Activated CD8-positive, alpha-beta memory T cell treated with anti-CD3 and anti-CD28 coated beads, Interleukin-2, amount 10 ng/mL, durations not matched to agents 7 days and 5 days (primary cell): ENCODE data around the gene ASPHD1. TPM values are rescaled to one million over a fixed set of nuclear protein-coding genes. Genes with fewer than 3 reads are reported as not detected.

Source experiments
- ATAC-seq: fragments of 150-1000 bp; cut with Tn5 transposase; one replicate; pipeline ENCODE4 v1.10.0; 2021; ENCODE audit warnings: moderate library complexity
- CTCF ChIA-PET: fragments of 350-600 bp; sonication (Branson Sonifier 250); formaldehyde crosslinking; loops from one replicate; lab custom pipeline; 2021; ENCODE audit warnings: antibody characterized with exemption; lab: Charles Lee
- DNase-seq: peaks from one replicate; pipeline ENCODE4 v3.0.0-alpha.2; 2020
- H3K27ac Mint-ChIP-seq: one replicate; pipeline ENCODE4 v1.8.0; 2021; ENCODE audit warnings: mild to moderate bottlenecking, mixed read lengths
- H3K27me3 Mint-ChIP-seq: one replicate; pipeline ENCODE4 v1.8.0; 2021; ENCODE audit warnings: mixed read lengths
- H3K36me3 Mint-ChIP-seq: one replicate; pipeline ENCODE4 v1.8.0; 2021; ENCODE audit warnings: mild to moderate bottlenecking, mixed read lengths
- H3K4me1 Mint-ChIP-seq: one replicate; pipeline ENCODE4 v1.8.0; 2021; ENCODE audit warnings: mixed read lengths
- H3K4me3 Mint-ChIP-seq: one replicate; pipeline ENCODE4 v1.8.0; 2021; ENCODE audit warnings: mild to moderate bottlenecking, moderate library complexity, mixed read lengths
- H3K9me3 Mint-ChIP-seq: one replicate; pipeline ENCODE4 v1.8.0; 2022; ENCODE audit warnings: low read depth, mixed read lengths
- total RNA-seq, 2 experiments: library from RNA; stranded (reverse); gene quantifications; one replicate each; pipeline ENCODE4 v1.2.3, GENCODE V29; 2021

Gene ASPHD1, protein sequence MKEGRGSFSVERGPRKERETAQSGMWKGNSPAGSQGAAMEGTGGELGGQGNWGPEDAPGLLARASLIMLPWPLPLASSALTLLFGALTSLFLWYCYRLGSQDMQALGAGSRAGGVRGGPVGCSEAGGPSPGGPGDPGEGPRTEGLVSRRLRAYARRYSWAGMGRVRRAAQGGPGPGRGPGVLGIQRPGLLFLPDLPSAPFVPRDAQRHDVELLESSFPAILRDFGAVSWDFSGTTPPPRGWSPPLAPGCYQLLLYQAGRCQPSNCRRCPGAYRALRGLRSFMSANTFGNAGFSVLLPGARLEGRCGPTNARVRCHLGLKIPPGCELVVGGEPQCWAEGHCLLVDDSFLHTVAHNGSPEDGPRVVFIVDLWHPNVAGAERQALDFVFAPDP
- total RNA-seq: under 1 TPM in 1 of 2 experiments, not detected in 1; 0.33 TPM

DNA sequence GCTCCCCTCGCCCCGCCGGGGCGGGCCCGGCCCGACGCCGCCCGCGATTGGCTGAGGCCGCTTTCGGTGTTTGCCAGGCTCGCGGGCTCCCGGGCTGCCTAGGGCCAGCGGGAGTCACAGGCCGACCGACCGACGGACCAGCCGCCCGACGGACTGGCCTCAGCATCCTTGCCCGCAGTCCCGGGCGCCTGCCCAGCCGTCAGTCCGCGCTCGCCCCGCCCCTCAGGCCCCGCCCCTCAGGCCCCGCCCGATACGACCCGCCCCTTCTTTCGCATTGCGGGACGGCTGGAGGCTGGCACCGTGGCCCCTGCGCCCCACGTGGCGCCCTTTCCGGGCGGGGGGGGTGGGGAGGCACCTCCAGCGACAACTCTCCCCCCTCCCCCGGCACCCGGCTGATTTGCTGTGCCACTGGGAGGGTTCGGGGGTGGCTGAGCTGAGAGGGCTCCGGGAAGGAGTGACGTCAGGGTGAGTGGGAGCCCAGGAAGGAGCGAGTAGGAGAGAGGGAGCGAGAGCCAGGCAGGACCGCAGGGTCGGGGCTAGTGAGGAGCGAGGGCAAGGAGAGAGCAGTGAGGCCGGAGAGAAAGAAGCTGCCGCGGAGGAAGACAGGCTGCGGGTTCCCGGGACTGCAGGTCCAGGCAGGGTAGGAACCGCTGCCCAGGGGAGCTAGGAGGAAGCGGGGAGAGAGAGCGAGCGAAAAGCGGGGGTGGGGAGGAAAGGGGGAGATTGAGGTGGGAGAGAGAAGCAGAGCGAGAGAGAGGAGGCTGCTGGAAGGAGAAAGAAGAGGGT, at the start of gene ASPHD1:
Gene ASPHD1, plus strand, starts transcription at position 387 of the 786 bp plus-strand sequence. CDS start 484 bp downstream, outside the sequence.
- H3K9me3 Mint-ChIP-seq: no peaks in the 10 kb centered on the region
- peaks cover 18% of the 10 kb centered on the region for H3K27me3 Mint-ChIP-seq
- CTCF ChIA-PET: interaction anchor here (0.8 to 1.6 kb wide), 6 partner anchors 17 to 131 kb away, joined by 3 to 5 read pairs (median 3); partner anchors contain the start of gene TAOK2
- peak within 1 kb of the TSS; percentile 66 for H3K4me3 Mint-ChIP-seq
- H3K27ac Mint-ChIP-seq: no peak within 1 kb of the TSS
- H3K4me1 Mint-ChIP-seq: peaks cover 6% of the 10 kb centered on the region
- H3K36me3 Mint-ChIP-seq: no peaks in the 10 kb centered on the region
- DNase-seq (peak; percentile 69), ATAC-seq (peak; percentile 91)

DNA sequence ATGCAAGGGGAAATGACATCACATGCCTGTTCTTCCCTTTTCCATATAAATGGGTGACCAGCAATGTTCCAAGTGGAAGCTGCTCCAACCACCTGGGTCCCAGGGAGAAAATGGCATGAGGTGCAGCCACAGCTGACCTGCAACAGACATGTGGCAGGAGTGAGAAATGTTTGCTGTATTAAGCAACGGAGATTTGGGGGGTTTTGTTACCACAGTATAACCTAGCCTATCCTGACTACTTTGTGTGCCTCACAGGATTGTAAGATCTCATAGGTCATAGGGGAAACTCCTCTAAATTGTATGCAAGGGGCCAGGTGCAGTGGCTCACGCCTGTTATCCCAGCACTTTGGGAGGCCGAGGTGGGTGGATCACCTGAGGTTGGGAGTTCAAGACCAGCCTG, 49.3 kb upstream of the ASPHD1 start:
- H3K36me3 Mint-ChIP-seq: peaks cover 6% of the 10 kb centered on the region
- H3K27me3 Mint-ChIP-seq: no peaks in the 10 kb centered on the region
- H3K9me3 Mint-ChIP-seq: no peaks in the 10 kb centered on the region
- ATAC-seq (no peak), DNase-seq (no peak)
- H3K4me3 Mint-ChIP-seq: no peak overlapping the region
- no peak overlapping the region for H3K27ac Mint-ChIP-seq
- CTCF ChIA-PET: interaction anchor here (0.6 to 8.1 kb wide), 4 partner anchors 10 to 183 kb away, joined by 3 to 192 read pairs (median 56); partner anchors contain the start of genes MVP and PAGR1
- no peaks in the 10 kb centered on the region for H3K4me1 Mint-ChIP-seq

DNA sequence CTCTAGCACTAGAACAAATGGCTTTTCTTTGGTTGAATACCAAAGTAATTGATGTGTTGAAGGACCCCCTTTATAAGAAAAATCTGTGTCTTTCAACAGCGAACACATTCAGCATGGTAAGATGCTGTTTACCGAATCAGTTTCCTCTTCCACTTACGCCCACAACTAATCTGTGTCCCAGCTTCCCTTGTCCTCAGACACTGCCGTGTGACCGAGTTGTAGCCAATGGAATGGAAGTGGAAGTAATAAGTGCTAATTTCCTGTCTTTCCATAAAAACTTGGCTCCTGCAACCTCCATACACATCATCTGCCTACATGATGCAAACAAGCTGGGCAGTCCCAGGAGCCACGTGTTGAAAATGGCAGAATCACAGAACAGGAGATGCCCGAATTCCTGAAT, 47.6 kb upstream of the ASPHD1 start:
- no peaks in the 10 kb centered on the region for H3K9me3 Mint-ChIP-seq
- DNase-seq (no peak), ATAC-seq (no peak)
- no peaks in the 10 kb centered on the region for H3K4me1 Mint-ChIP-seq
- H3K27ac Mint-ChIP-seq: no peak overlapping the region
- H3K27me3 Mint-ChIP-seq: no peaks in the 10 kb centered on the region
- CTCF ChIA-PET: interaction anchor here (8.1 kb wide), 1 partner anchor 31 kb away, joined by 192 read pairs; the partner anchor contains the start of genes MVP and PAGR1
- H3K36me3 Mint-ChIP-seq: peaks cover 2% of the 10 kb centered on the region
- H3K4me3 Mint-ChIP-seq: no peak overlapping the region

DNA sequence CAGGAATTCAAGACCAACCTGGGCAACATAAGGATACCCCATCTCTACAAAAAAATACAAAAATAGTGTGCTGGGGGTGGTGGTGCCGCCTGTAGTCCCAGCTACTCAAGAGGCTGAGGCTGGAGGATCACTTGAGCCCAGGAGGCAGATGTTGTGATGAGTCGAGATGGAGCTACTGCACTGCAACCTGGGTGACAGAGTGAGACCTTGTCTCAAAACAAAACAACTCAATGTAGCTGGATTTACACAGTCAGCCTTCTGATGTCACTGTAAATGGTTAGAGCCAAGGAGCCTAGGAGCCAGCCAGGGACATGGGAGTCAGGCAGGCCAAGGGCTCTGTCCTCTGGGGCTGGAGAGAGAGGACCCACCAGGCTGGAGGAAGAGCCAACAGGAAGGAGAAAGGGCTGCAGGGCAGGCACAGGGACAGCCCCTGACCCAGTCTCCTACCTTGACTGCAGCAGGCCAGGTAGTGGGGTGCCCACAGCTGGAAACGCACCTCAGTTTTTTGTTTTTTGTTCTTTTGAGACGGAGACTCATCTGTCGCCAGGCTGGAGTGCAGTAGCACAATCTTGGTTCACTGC, 45.7 kb upstream of the ASPHD1 start:
- ATAC-seq (no peak), DNase-seq (no peak)
- Mint-ChIP-seq H3K36me3 (peaks cover 8% of the 10 kb centered on the region), H3K4me3 (no peak overlapping the region), H3K4me1 (no peaks in the 10 kb centered on the region), H3K9me3 (no peaks in the 10 kb centered on the region), H3K27me3 (no peaks in the 10 kb centered on the region), H3K27ac (no peak overlapping the region)
- CTCF ChIA-PET: interaction anchor here (0.8 to 2.0 kb wide), 5 partner anchors 9 to 177 kb away, joined by 3 to 5 read pairs (median 3); no protein-coding TSS in a partner anchor

DNA sequence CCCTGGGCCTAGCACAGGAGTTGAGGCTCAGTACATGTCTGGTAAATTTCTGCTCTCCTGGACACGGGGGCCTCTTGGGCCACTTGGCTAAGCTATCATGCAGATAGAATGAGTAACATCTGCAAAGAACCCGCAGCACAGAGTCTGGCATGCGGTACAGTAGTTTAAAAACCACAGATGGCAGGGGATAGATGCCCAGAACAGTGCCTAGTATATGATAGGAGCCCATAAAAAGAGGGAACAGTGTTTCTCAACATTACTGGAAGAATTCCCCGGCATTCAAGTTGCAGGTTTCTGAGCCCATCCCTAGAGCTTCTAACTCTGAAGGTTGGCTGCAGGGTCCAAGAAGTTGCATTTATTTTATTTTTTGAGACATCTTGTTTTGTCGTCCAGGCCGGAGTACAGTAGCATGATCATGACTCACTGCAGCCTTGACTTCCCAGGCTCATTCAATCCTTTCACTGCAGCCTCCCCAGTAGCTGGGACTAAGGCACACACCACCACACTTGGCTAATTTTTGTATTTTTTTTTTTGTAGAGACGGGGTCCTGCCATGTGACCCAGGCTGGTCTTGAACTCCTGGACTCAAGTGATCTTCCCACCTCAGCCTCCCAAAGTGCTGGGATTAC, 43.0 kb upstream of the ASPHD1 start:
- peaks cover 12% of the 10 kb centered on the region for H3K4me1 Mint-ChIP-seq
- no peak overlapping the region for H3K4me3 Mint-ChIP-seq
- DNase-seq: no peak
- CTCF ChIA-PET: interaction anchor here (0.8 kb wide), 1 partner anchor 9 kb away, joined by 3 read pairs; no protein-coding TSS in a partner anchor
- H3K27me3 Mint-ChIP-seq: no peaks in the 10 kb centered on the region
- no peak for ATAC-seq
- H3K9me3 Mint-ChIP-seq: no peaks in the 10 kb centered on the region
- no peak overlapping the region for H3K27ac Mint-ChIP-seq
- peaks cover 10% of the 10 kb centered on the region for H3K36me3 Mint-ChIP-seq

DNA sequence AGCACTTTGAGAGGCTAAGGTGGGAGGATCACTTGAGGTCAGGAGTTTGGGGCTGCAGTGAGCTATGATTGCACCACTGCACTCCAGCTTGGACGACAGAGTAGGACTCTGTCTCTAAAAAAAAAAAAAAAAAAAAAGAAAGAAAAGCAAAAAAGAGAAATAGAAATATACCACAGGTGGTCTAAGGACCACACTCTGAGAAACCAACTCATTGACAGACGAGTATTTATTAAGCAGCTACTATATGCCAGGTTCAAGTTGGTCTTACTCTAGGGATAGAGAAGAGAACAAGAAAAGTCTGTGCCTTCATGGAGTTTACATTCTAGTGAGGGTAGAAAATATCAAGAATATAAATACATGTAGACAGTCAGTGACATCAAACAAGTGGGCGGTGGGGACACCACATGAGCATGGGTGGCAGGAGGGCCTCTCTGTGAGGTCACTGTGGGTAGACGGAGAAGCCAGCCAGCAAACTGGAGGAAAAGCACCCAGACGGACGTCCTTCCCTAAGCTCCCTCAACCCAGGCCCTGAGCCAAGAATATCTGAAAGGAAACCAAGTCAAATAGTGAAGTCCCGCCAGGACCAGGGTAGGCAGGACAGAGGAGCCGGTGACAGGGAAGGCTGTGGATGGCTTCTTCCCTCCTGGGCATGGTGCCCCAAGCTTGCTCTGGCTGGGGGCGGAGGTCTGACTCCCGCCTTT, 42.0 kb upstream of the ASPHD1 start:
- CTCF ChIA-PET: interaction anchor here (0.7 kb wide), 1 partner anchor 9 kb away, joined by 3 read pairs; no protein-coding TSS in a partner anchor
- H3K4me3 Mint-ChIP-seq: no peak overlapping the region
- no peak overlapping the region for H3K27ac Mint-ChIP-seq
- H3K9me3 Mint-ChIP-seq: no peaks in the 10 kb centered on the region
- peaks cover 15% of the 10 kb centered on the region for H3K4me1 Mint-ChIP-seq
- H3K27me3 Mint-ChIP-seq: no peaks in the 10 kb centered on the region
- H3K36me3 Mint-ChIP-seq: peaks cover 13% of the 10 kb centered on the region
- no peak for DNase-seq
- no peak for ATAC-seq

DNA sequence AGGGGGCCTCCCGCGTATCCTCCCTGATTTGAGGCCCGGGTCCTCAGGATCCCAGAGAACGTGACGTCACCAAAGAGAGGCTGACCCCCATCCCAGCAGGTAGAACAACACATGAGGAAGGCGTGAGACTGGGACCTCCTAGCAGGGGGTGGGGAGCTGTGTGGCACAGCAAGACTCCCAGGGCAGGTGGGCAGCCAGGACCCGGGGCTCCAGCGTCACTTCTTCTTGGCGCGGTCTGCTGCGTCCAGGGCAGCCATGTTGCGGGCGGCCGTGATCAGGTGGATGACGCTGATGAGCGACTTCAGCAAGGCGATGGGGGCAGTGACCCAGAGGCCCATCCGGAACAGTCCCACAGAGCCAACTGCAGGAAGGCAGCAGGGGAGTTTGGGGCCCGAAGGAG, 41.3 kb upstream of the ASPHD1 start:
- H3K27me3 Mint-ChIP-seq: no peaks in the 10 kb centered on the region
- no peak overlapping the region for H3K27ac Mint-ChIP-seq
- no peaks in the 10 kb centered on the region for H3K9me3 Mint-ChIP-seq
- DNase-seq (no peak), ATAC-seq (no peak)
- peaks cover 13% of the 10 kb centered on the region for H3K36me3 Mint-ChIP-seq
- CTCF ChIA-PET: interaction anchor here (3.2 kb wide), 1 partner anchor 11 kb away, joined by 14 read pairs; no protein-coding TSS in a partner anchor
- peaks cover 19% of the 10 kb centered on the region for H3K4me1 Mint-ChIP-seq
- H3K4me3 Mint-ChIP-seq: no peak overlapping the region

DNA sequence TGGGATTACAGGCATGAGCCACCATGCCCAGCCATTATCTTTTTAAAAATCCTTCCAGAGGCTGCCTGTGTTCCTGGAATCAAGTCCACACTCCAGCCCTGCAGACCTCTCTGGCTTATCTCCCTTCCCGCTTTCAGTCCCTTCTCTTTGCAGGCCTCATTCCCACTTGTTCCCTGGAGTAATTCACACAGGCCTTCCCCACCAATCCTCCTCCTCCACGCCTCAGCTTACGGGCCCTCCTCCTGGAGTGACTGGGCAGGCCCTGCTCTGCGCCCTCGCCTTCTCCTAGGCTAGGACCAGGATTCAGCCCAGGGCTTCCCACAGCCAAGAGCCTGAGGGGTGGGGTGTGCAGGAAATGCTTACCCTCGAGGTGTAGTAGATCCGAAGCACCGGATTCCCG, 40.1 kb upstream of the ASPHD1 start:
- ATAC-seq (no peak), DNase-seq (no peak)
- H3K27ac Mint-ChIP-seq: no peak overlapping the region
- no peak overlapping the region for H3K4me3 Mint-ChIP-seq
- H3K4me1 Mint-ChIP-seq: peaks cover 19% of the 10 kb centered on the region
- peaks cover 13% of the 10 kb centered on the region for H3K36me3 Mint-ChIP-seq
- H3K9me3 Mint-ChIP-seq: no peaks in the 10 kb centered on the region
- CTCF ChIA-PET: interaction anchor here (1.0 to 3.2 kb wide), 3 partner anchors 9 to 169 kb away, joined by 3 to 14 read pairs (median 3); no protein-coding TSS in a partner anchor
- H3K27me3 Mint-ChIP-seq: no peaks in the 10 kb centered on the region

DNA sequence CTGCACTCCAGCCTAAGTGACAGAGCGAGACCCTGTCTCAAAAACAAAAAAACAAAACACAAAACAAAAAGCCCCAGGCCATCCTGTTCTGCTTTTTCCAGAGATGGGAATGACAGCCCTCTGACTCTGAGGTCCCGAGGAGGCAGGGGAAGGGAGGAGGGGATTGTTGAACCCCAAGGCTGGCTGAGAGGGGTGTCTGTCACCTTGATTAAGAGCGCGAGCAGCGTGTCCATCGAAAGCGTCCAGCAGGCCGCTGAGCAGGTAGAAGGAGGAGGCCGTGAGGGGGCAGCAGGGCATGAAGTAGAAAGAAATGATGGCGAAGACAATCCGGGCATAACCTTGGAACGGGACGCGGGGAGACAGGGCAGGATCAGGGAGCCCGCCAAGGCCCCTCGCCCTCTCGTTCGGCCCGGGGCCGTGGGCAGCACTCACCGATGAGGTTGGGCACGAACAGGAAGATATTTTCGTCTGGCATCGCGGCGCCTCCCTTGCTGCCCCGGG, 37.9 kb upstream of the ASPHD1 start:
- ATAC-seq (peak; percentile 0), DNase-seq (no peak)
- CTCF ChIA-PET: interaction anchor here (1.0 to 3.2 kb wide), 3 partner anchors 14 to 46 kb away, joined by 3 to 14 read pairs (median 8); no protein-coding TSS in a partner anchor
- Mint-ChIP-seq H3K4me3 (peak overlapping the region; percentile 99), H3K36me3 (peaks cover 13% of the 10 kb centered on the region), H3K4me1 (peaks cover 19% of the 10 kb centered on the region), H3K9me3 (no peaks in the 10 kb centered on the region), H3K27me3 (peaks cover 2% of the 10 kb centered on the region), H3K27ac (peak overlapping the region; percentile 98)

DNA sequence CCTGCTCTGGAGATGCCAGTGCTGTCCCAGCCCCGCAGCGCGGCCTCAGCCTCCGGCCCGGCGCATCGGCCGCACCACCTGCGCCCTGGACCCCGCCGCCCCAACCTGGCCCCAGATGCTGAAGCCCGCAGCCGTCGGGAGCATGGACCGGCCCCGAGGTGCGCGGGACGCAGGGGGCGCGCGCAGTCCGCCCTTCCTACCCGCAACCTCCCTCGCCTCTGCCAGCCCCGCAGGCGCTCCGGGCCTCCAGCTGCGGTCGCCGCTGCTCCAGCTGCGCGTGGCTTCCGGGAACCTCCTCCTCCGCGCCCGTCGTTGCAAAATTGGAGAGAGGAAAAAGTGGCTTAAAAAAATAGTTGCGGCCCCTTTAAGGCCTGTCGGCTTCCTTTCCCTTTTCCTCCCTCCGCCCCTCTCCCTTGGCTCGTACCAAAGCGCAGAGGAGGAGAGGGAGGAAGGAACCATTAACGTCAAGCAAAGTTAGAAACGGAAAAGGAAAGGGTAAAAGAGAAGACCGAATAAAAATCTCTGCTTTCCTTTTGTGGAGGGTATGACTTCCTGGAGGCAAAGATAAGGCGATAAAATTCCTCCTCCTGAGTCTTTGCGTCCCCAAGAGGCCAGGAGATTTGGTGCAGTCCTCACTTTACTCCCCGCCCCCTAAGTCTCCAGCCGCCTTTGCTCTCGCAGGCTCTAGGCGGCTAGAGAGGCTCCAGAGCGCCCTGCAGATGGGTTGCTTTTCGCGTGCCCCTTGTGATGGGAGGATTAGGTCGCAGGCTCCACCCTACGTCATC, 37.2 kb upstream of the ASPHD1 start, which contains the start of gene CDIPT:
Gene CDIPT, minus strand, starts transcription at position 343 of the 785 bp plus-strand sequence. CDS start 369 bp downstream, outside the sequence.
- peaks cover 13% of the 10 kb centered on the region for H3K36me3 Mint-ChIP-seq
- DNase-seq (peak; percentile 97), ATAC-seq (peak; percentile 98)
- CTCF ChIA-PET: interaction anchor here (0.7 to 1.5 kb wide), 8 partner anchors 8 to 169 kb away, joined by 3 to 8 read pairs (median 4); partner anchors contain the start of gene KCTD13
- H3K4me1 Mint-ChIP-seq: peaks cover 24% of the 10 kb centered on the region
- H3K4me3 Mint-ChIP-seq: peak within 1 kb of the TSS; percentile 99
- H3K27ac Mint-ChIP-seq: peak within 1 kb of the TSS; percentile 98
- H3K27me3 Mint-ChIP-seq: peaks cover 2% of the 10 kb centered on the region
- H3K9me3 Mint-ChIP-seq: no peaks in the 10 kb centered on the region

DNA sequence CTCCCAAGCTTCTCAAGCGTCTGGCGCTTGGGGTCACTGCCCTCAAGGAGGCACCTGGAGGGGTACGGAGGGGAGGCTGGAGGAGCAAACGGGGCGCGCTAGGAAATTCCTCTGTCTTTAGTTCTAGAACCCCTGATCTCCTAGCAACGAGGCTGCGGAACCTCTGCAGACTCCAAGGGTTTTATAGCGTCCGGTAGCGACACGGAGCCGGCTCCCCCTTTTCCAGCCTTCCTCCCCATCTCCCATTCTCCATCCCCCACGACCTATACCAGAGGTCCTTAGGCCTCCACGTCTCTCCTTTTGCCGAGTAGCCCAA, 36.7 kb upstream of the ASPHD1 start:
- Mint-ChIP-seq H3K4me3 (peak overlapping the region; percentile 99), H3K27me3 (peaks cover 2% of the 10 kb centered on the region), H3K36me3 (peaks cover 10% of the 10 kb centered on the region), H3K4me1 (peaks cover 24% of the 10 kb centered on the region), H3K27ac (peak overlapping the region; percentile 98), H3K9me3 (no peaks in the 10 kb centered on the region)
- CTCF ChIA-PET: interaction anchor here (0.7 to 1.5 kb wide), 8 partner anchors 9 to 168 kb away, joined by 3 to 8 read pairs (median 4); partner anchors contain the start of gene KCTD13
- no peak for DNase-seq
- ATAC-seq: no peak
